NCI-H82 treated with DMSO at 0.1 percent for 48 hours (cell line): ENCODE data around the gene ANAPC2.

Source experiments
- DNase-seq: peaks from one replicate; lab custom pipeline; 2025; ENCODE audit not compliant: unreplicated experiment; lab: John Stamatoyannopoulos, UW

Gene ANAPC2

GRCh38 chr9:137130176-137130755, 58.1 kb downstream of the ANAPC2 start:
- DNase-seq: no peak

DNA sequence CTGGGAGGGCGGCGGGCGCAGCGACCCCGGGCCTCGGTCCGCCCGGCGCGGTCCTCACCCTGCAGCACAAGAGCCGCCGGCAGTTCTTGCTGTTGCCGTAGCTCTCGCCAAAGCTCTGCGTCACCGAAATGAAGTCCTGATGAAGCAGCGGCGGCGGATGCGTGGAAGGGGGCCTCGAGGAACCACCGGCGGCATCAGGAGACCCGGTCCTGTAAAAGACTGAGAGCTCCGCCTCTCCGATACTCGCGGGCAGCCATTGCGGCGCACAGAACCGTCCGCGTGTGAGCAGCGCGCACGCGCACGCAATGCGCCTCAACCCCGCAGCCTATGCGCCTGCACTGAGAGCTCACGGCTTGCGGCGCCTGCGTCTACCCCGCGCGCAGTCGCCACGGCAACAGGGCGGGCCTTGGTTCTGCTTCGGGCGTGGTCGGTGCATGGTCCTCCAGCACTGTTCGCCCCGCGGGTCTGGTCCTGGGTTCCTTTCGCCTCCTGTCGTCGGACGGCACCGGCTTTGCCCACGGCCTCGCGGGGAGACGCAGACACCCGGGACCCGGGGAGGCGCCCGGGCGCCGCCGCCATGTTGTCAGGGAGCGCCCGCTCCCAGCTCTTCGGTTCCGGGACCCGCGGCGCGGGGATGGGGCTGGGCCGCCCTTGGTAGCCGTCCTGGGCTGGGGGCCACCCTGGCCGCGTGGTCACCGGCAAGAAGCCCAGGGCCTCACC, 58.7 kb downstream of the ANAPC2 start:
- DNase-seq: peak; percentile 37

DNA sequence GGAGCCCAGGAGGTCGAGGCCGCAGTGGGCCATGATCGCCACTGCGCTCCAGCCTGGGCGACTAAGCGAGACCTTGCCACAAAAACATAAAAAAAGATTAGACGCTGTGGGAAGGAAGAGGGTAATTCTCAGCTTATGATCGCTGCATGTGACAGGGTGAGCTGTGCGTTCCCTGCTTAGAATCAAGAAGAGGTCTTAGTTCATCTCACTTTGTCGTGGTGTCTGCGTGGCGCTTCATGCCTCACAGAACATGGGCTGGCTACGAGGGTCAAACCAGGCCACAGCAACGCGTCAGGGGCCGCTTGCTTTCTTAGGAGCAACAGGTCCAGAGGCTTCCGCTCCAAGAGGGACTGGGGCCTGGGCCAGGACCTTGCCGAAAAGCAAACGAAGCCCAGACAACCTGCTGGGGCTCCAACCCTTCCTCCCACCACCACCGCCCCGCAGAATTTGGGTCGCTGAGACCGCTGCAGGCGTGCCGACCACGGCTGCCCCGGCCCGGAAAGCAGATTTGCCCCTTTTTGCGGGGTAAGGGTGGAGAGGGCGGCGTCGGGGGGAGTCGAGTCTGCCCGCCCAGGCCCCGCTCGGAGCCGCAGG, 59.4 kb downstream of the ANAPC2 start:
- no peak for DNase-seq

- no peak for DNase-seq
Measured at GRCh38 chr9:137128158-137128861, 60.0 kb downstream of the ANAPC2 start.

DNA sequence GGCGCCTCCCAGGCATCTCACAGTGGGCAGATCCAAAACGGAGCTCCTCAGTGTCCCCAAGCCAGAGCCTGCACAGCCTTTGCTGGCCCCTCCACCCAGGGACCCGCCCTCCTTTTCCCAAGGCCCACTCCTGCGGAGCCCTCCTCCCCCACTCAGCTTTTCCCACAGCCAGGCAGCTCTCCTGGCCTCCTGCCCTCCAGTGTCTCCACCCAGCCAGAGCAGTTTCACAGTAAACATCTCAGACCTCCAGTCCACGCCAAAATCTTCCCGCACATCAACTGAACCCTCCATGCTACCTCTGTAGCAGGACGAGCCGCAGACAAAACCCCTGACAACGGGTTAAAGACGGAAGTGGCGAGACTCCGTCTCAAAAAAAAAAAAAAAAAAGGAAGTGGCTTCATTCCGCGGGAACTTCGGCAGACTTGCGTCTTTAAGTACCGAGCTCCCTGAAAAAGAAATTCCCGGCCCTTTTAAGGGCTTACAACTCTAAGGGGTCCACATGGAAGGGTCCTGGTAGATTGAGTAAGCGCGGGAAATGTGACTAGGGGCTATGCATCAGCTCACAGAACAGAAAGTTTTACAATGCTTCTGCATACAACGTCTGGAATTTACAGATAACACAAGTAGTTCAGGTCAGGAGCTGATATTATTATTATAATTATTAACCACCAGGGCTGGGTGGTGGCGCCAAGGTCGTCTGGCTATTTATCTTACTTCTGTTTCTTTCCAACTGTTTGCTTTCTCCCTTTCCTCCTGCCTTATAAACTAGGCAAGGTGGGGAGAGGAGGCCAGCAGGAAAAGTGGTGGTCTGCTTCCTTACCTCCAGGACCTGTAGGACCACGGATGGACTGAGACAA, 60.8 kb downstream of the ANAPC2 start:
- no peak for DNase-seq

- no peak for DNase-seq
Measured at GRCh38 chr9:137126786-137127185, 61.6 kb downstream of the ANAPC2 start.
